Hematopoietic multipotent progenitor cell treated with erythropoietin and hydrocortisone succinate and interleukin-3 and kit ligand, for 4 days (in vitro differentiated cells): ENCODE results near the gene FTH1.

Experiments
- DNase-seq: peaks from one replicate; pipeline ENCODE4 v3.0.0-alpha.2; 2015

The FTH1 gene

GRCh38 chr11:61914471-61915171, 52.8 kb downstream of the FTH1 start:
- DNase-seq: no peak
